DOHH2 (cell line): Measurements from ENCODE around the gene PLG.
"Not testable (repeated sequence)": the region's sequence is repeated elsewhere in the genome, so short reads cannot be mapped to it uniquely, and the experiment has no call there.

Experiments used
- H3F3A ChIP-seq: fragments of 200-600 bp; sonication (generic), shearing (Covaris generic); 2 replicates; pipeline ENCODE4 v1.6.0; 2016; ENCODE audit warnings: antibody characterized with exemption, mild to moderate bottlenecking; ENCODE audit not compliant: control insufficient read depth, insufficient read depth
- H3K27ac ChIP-seq: fragments of 200-600 bp; sonication (generic); 2 replicates; pipeline ENCODE4 v1.5.1; 2014; ENCODE audit warnings: low read depth, mild to moderate bottlenecking, low read length, moderate library complexity
- H3K27me3 ChIP-seq: fragments of 200-600 bp; sonication (generic); 2 replicates; pipeline ENCODE4 v1.6.1; 2014; ENCODE audit warnings: mild to moderate bottlenecking, low read length, mixed read lengths; ENCODE audit not compliant: control insufficient read depth
- H3K36me3 ChIP-seq: fragments of 200-600 bp; sonication (generic); 2 replicates; pipeline ENCODE4 v1.6.1; 2014; ENCODE audit warnings: mild to moderate bottlenecking, low read length, moderate library complexity, mixed read lengths; ENCODE audit not compliant: control insufficient read depth
- H3K4me1 ChIP-seq: fragments of 200-600 bp; sonication (generic); 2 replicates; pipeline ENCODE4 v1.6.1; 2014; ENCODE audit warnings: mild to moderate bottlenecking, low read length, mixed read lengths; ENCODE audit not compliant: control insufficient read depth
- H3K4me2 ChIP-seq: fragments of 200-600 bp; sonication (generic); 2 replicates; pipeline ENCODE4 v1.6.0; 2014; ENCODE audit warnings: mild to moderate bottlenecking, low read length, moderate library complexity
- H3K4me3 ChIP-seq: fragments of 200-600 bp; sonication (generic); 2 replicates; pipeline ENCODE4 v1.5.1; 2014; ENCODE audit warnings: mild to moderate bottlenecking, low read length, mixed read lengths
- H3K79me2 ChIP-seq: fragments of 200-600 bp; sonication (generic); 2 replicates; pipeline ENCODE4 v1.6.1; 2014; ENCODE audit warnings: mild to moderate bottlenecking, low read length, mixed read lengths; ENCODE audit not compliant: control insufficient read depth
- H3K9me2 ChIP-seq: fragments of 200-600 bp; sonication (generic); replicated peaks from 2 replicates; pipeline ENCODE4 v1.6.1; 2014; ENCODE audit warnings: mild to moderate bottlenecking, low read length, mixed read lengths; ENCODE audit not compliant: control insufficient read depth
- H3K9me3 ChIP-seq: fragments of 200-600 bp; sonication (generic); 2 replicates; pipeline ENCODE4 v1.6.1; 2014; ENCODE audit warnings: antibody characterized with exemption, low read length, mixed read lengths; ENCODE audit not compliant: control insufficient read depth, insufficient read depth
- H4K20me1 ChIP-seq: fragments of 200-600 bp; sonication (generic); 2 replicates; pipeline ENCODE4 v1.6.0; 2014; ENCODE audit warnings: low read depth, mild to moderate bottlenecking, antibody characterized with exemption, low read length, moderate library complexity; ENCODE audit not compliant: control insufficient read depth, insufficient read depth
- EZH2phosphoT487 ChIP-seq: fragments of 200-600 bp; sonication (generic); IDR thresholded peaks from 2 replicates; pipeline ENCODE4 v1.6.1; 2017; ENCODE audit warnings: borderline replicate concordance, mild to moderate bottlenecking, antibody characterized with exemption, low read length, moderate library complexity, mixed read lengths
- TF ChIP-seq, protein P1 (sequence below): fragments of 200-600 bp; sonication (generic); IDR thresholded peaks from one replicate; pipeline ENCODE4 v1.5.1; 2014; ENCODE audit warnings: antibody characterized with exemption, mild to moderate bottlenecking, low read depth, low read length; ENCODE audit not compliant: poor library complexity, severe bottlenecking

The PLG gene

GRCh38 chr6:160734627-160735026 is 32.6 kb downstream of the PLG start:
- Histone ChIP-seq H3K27ac (no peak overlapping the region), H3K36me3 (no peaks in the 10 kb centered on the region), H3K9me3 (no peaks in the 10 kb centered on the region), H4K20me1 (no peaks in the 10 kb centered on the region), H3K4me2 (no peak overlapping the region), H3K27me3 (no peaks in the 10 kb centered on the region), H3K9me2 (no peaks in the 10 kb centered on the region), H3F3A (no peaks in the 10 kb centered on the region), H3K79me2 (no peaks in the 10 kb centered on the region), H3K4me1 (peaks cover 62% of the 10 kb centered on the region), H3K4me3 (no peak overlapping the region)
- TF ChIP-seq, protein P1, sequence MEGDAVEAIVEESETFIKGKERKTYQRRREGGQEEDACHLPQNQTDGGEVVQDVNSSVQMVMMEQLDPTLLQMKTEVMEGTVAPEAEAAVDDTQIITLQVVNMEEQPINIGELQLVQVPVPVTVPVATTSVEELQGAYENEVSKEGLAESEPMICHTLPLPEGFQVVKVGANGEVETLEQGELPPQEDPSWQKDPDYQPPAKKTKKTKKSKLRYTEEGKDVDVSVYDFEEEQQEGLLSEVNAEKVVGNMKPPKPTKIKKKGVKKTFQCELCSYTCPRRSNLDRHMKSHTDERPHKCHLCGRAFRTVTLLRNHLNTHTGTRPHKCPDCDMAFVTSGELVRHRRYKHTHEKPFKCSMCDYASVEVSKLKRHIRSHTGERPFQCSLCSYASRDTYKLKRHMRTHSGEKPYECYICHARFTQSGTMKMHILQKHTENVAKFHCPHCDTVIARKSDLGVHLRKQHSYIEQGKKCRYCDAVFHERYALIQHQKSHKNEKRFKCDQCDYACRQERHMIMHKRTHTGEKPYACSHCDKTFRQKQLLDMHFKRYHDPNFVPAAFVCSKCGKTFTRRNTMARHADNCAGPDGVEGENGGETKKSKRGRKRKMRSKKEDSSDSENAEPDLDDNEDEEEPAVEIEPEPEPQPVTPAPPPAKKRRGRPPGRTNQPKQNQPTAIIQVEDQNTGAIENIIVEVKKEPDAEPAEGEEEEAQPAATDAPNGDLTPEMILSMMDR, result no peak
- no peak for TF ChIP-seq EZH2phosphoT487

GRCh38 chr6:160735523-160735922 is 33.5 kb downstream of the PLG start:
- Histone ChIP-seq H3K79me2 (no peaks in the 10 kb centered on the region), H3K4me1 (peaks cover 71% of the 10 kb centered on the region), H3F3A (peaks cover under 1% of the 10 kb centered on the region), H3K36me3 (peaks cover under 1% of the 10 kb centered on the region), H3K9me3 (no peaks in the 10 kb centered on the region), H3K4me3 (no peak overlapping the region), H3K27ac (no peak overlapping the region), H3K9me2 (no peaks in the 10 kb centered on the region), H3K4me2 (no peak overlapping the region), H3K27me3 (no peaks in the 10 kb centered on the region), H4K20me1 (no peaks in the 10 kb centered on the region)
- TF ChIP-seq, protein P1, result peak; percentile 11
- no peak for TF ChIP-seq EZH2phosphoT487

- H4K20me1 ChIP-seq, result no peaks in the 10 kb centered on the region
- no peaks in the 10 kb centered on the region for H3K79me2 ChIP-seq
- H3K27me3 ChIP-seq, result no peaks in the 10 kb centered on the region
- no peaks in the 10 kb centered on the region for H3K9me2 ChIP-seq
- peaks cover 20% of the 10 kb centered on the region for H3F3A ChIP-seq
- no peak for TF ChIP-seq EZH2phosphoT487
- TF ChIP-seq, protein P1, result no peak
- no peaks in the 10 kb centered on the region for H3K9me3 ChIP-seq
- no peak overlapping the region for H3K4me2 ChIP-seq
- H3K27ac ChIP-seq, result no peak overlapping the region
- H3K36me3 ChIP-seq, result peaks cover 8% of the 10 kb centered on the region
- H3K4me3 ChIP-seq, result no peak overlapping the region
- H3K4me1 ChIP-seq, result peaks cover 92% of the 10 kb centered on the region
These were observed 35.9 kb downstream of the PLG start for GRCh38 chr6:160737934-160738333.

- Histone ChIP-seq H3K27ac (peak overlapping the region; percentile 100), H3K36me3 (peaks cover 21% of the 10 kb centered on the region), H3F3A (peaks cover 22% of the 10 kb centered on the region), H3K9me3 (peaks cover 12% of the 10 kb centered on the region; the same call in 1 of the 2 replicates), H3K79me2 (no peaks in the 10 kb centered on the region), H3K9me2 (no peaks in the 10 kb centered on the region), H3K4me1 (peaks cover 99% of the 10 kb centered on the region), H3K27me3 (no peaks in the 10 kb centered on the region), H4K20me1 (no peaks in the 10 kb centered on the region), H3K4me2 (peak overlapping the region; percentile 95), H3K4me3 (peak overlapping the region; percentile 69)
- TF ChIP-seq, protein P1, result no peak
- no peak for TF ChIP-seq EZH2phosphoT487
These were observed 37.9 kb downstream of the PLG start for GRCh38 chr6:160739955-160740354.

DNA sequence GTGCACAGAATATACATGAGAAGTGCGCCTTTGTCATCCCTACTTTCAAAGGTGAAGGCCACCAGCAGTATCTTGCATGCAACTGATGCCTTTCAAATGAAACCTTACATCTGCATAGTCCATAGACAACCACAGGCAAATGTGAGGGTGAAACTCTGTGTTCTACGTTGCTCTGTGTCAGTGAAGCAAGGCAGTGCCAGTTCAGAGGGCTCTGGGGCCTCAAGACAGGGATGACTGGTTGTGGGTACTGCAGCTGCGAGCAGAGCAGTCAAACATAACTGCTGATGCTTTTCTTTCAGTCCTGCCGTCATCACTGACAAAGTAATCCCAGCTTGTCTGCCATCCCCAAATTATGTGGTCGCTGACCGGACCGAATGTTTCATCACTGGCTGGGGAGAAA is 39.0 kb downstream of the PLG start:
- Histone ChIP-seq H3K4me1 (peaks cover 89% of the 10 kb centered on the region), H3K36me3 (peaks cover 21% of the 10 kb centered on the region), H3K4me3 (peak overlapping the region; percentile 69), H3K4me2 (peak overlapping the region; percentile 95), H3K27ac (peak overlapping the region; percentile 100), H3F3A (peaks cover 22% of the 10 kb centered on the region), H3K9me3 (peaks cover 21% of the 10 kb centered on the region)
- H3K9me2 ChIP-seq, H3K79me2 ChIP-seq, H4K20me1 ChIP-seq, H3K27me3 ChIP-seq: not testable (repeated sequence)
